GM13977 (cell line): ENCODE measurements around the gene MRPS22.
"Not testable (repeated sequence)": the region's sequence is repeated elsewhere in the genome, so short reads cannot be mapped to it uniquely, and the experiment has no call there.

ENCODE experiments used
- DNase-seq: peaks from one replicate; pipeline ENCODE4 v3.0.0; 2012; ENCODE audit warnings: low spot score
- CTCF ChIP-seq: IDR thresholded peaks from 2 replicates; pipeline ENCODE4 v1.5.1; 2012; ENCODE audit warnings: mild to moderate bottlenecking, control low read depth; ENCODE audit not compliant: insufficient read depth; ENCODE audit errors: extremely low read depth, missing control alignments
- in situ Hi-C: fragments of 300-500 bp; cut with MboI; formaldehyde crosslinking; loops from one replicate; pipeline ENCODE4 v1.12.0; 2022; ENCODE audit warnings: low sequenced_read_pairs, low pct_unique_long_range_greater_than_20kb, mixed read lengths, inconsistent platforms; ENCODE audit not compliant: unreplicated experiment

MRPS22 gene

GRCh38 chr3:139389552-139390368, 45.9 kb downstream of the MRPS22 start, which contains the start of gene COPB2:
TSS of gene COPB2 (minus strand) at chr3:139389647. CDS start at chr3:139389550, 97 bp downstream.
- in situ Hi-C loops: no loop called here
- peak; percentile 94 for DNase-seq
- TF ChIP-seq CTCF: no peak

GRCh38 chr3:139394116-139394515, 50.3 kb downstream of the MRPS22 start:
- DNase-seq: no peak
- in situ Hi-C loops: no loop called here

GRCh38 chr3:139396707-139397106, 52.9 kb downstream of the MRPS22 start:
- DNase-seq: no peak
- in situ Hi-C loops: no loop called here
- TF ChIP-seq CTCF: no peak

More at GRCh38 chr3:139394116-139394515, 50.3 kb downstream of the MRPS22 start:
- TF ChIP-seq CTCF: no peak

GRCh38 chr3:139401155-139401554, 57.3 kb downstream of the MRPS22 start:
- not testable (repeated sequence) for DNase-seq

More at GRCh38 chr3:139401155-139401554, 57.3 kb downstream of the MRPS22 start:
- in situ Hi-C loops: not testable (repeated sequence)
